Thymus (tissue), 11 donors: ENCODE measurements around the gene NRXN3. TPM values are rescaled to one million over a fixed set of nuclear protein-coding genes. Genes with fewer than 3 reads are reported as not detected.

Experiments used
- DNase-seq, 9 donors: peaks; one replicate each; pipeline ENCODE4 v3.0.0-alpha.2; 2013; ENCODE audit warnings: low spot score in 9 of 9, low read depth in 6 of 9, missing footprints in 1 of 9
- H3K27ac ChIP-seq, 2 donors: one replicate each; pipeline ENCODE4 v1.5.1; 2013; ENCODE audit warnings: control low read depth in 1 of 2, low read depth in 1 of 2, low read length in 1 of 2, mild to moderate bottlenecking in 1 of 2, moderate library complexity in 1 of 2
- H3K27me3 ChIP-seq, 2 donors: one replicate each; pipeline ENCODE4 v1.5.1; 2013; ENCODE audit warnings: low read length in 1 of 2; ENCODE audit not compliant: control insufficient read depth in 2 of 2, insufficient read depth in 1 of 2
- H3K36me3 ChIP-seq, 2 donors: one replicate each; pipeline ENCODE4 v1.5.1; 2013; ENCODE audit warnings: low read length in 1 of 2, mild to moderate bottlenecking in 1 of 2, moderate library complexity in 1 of 2; ENCODE audit not compliant: control insufficient read depth in 2 of 2, insufficient read depth in 2 of 2
- H3K4me1 ChIP-seq, 2 donors: one replicate each; pipeline ENCODE4 v1.5.1; 2013; ENCODE audit warnings: low read length in 2 of 2; ENCODE audit not compliant: control insufficient read depth in 2 of 2, insufficient read depth in 2 of 2
- H3K4me3 ChIP-seq, 2 donors: one replicate each; pipeline ENCODE4 v1.5.1; 2013; ENCODE audit warnings: low read length in 2 of 2, control low read depth in 1 of 2, mild to moderate bottlenecking in 1 of 2
- H3K9me3 ChIP-seq, 2 donors: one replicate each; pipeline ENCODE4 v1.5.1; 2013; ENCODE audit warnings: low read length in 1 of 2, mild to moderate bottlenecking in 1 of 2; ENCODE audit not compliant: control insufficient read depth in 2 of 2, insufficient read depth in 1 of 2
- WGBS: extraction: QIAGEN DNeasy Blood & Tissue Kit; methylation state at CpG from one replicate; pipeline ENCODE4 v1.1.7; 2013; 5-methylcytosine and 5-hydroxymethylcytosine counted together
- polyA plus RNA-seq: library from polyadenylated mRNA; stranded (reverse); fragments of 200-250 nt; gene quantifications from one replicate; pipeline ENCODE4 v1.2.3, GENCODE V29; 2013
- total RNA-seq: library from RNA; stranded (reverse); fragments of 120-200 nt; gene quantifications from one replicate; pipeline ENCODE4 v1.2.4, GENCODE V29; 2013
- donor health status: healthy.

Gene NRXN3
- total and polyA plus RNA-seq, 2 donors, result 1.5 to 3.7 TPM

DNA sequence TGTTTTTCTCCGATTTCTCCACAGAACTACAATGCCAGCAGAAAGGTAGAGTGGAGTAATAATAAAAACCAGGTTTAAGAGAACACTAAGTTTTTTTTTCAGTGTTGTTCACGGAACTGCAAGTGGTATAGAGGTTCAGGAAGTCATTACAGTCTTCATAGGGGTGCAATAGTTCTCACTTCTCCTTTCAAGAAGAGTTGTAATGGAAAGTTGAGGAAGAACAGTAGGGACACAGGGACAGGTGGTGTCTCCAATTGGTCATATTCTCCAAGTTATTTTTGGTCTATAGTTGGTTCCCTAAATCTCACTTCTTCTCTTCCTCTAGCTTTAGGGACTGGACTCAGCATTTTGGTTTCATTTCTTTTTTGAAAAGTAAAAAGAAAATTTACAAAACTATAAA, 894.0 kb downstream of the NRXN3 start:
- Histone ChIP-seq H3K9me3 (no peaks in the 10 kb centered on the region), H3K4me3 (no peak overlapping the region), H3K4me1 (no peaks in the 10 kb centered on the region), H3K27ac (no peak overlapping the region), H3K27me3 (no peaks in the 10 kb centered on the region), H3K36me3 (no peaks in the 10 kb centered on the region)
- WGBS, result 52% methylated on average over 2 of the region's 2 CpGs
- DNase-seq, result no peak

DNA sequence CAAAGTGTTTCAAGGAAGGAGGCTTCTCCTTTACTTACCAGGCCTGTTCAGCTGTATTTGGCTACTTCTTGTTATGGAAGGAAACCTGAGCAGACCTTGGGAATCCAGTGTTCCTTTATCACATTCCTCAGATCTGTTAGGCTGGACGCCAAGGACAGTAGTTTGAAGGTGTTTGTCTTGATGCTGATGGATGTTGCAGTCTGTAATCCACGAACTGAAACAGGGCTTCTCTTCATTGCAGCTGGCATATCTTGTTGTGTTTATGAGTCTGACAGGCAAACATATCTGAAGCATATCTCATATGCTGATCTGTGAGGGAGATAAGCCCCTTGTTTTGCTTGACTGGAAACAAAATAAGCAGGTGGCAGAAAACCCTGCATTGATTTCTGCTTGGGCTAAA, 904.3 kb downstream of the NRXN3 start:
- DNase-seq, result no peak
- Histone ChIP-seq H3K9me3 (no peaks in the 10 kb centered on the region), H3K4me1 (no peaks in the 10 kb centered on the region), H3K4me3 (no peak overlapping the region), H3K27ac (no peak overlapping the region), H3K27me3 (no peaks in the 10 kb centered on the region), H3K36me3 (no peaks in the 10 kb centered on the region)
- 58% methylated on average over 2 of the region's 2 CpGs for WGBS

GRCh38 chr14:79076428-79076827, 906.3 kb downstream of the NRXN3 start:
- H3K36me3 ChIP-seq, result no peaks in the 10 kb centered on the region
- H3K27me3 ChIP-seq, result no peaks in the 10 kb centered on the region
- H3K4me3 ChIP-seq, result no peak overlapping the region
- H3K27ac ChIP-seq, result no peak overlapping the region
- no peak for DNase-seq
- H3K4me1 ChIP-seq, result no peaks in the 10 kb centered on the region
- H3K9me3 ChIP-seq, result no peaks in the 10 kb centered on the region

DNA sequence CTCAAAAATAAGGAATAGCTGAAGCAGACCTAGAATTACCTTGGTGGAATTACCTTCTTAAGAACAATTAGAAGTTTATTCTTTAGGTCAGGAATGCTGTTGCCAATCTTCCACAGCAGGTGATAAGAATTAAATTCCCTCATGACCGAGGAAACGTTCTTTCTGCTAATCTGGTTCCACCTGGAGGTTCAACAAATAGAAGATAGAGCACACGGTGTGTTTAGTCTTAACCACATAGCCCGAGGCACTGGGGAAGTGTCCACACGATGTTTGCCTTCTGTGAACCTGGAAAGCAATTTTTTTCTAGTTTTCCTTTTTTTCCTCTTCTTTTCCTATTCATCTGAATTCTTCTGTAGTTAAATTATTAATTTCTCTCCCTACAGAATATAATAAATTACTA, 906.9 kb downstream of the NRXN3 start:
- Histone ChIP-seq H3K27me3 (no peaks in the 10 kb centered on the region), H3K36me3 (no peaks in the 10 kb centered on the region), H3K4me3 (no peak overlapping the region), H3K9me3 (no peaks in the 10 kb centered on the region), H3K4me1 (no peaks in the 10 kb centered on the region), H3K27ac (no peak overlapping the region)
- WGBS, result 87% methylated on average over 5 of the region's 5 CpGs
- DNase-seq, result no peak

GRCh38 chr14:79080040-79080439, 909.9 kb downstream of the NRXN3 start:
- 97% methylated on average over 1 of the region's 1 CpG for WGBS
- Histone ChIP-seq H3K4me1 (no peaks in the 10 kb centered on the region), H3K36me3 (no peaks in the 10 kb centered on the region), H3K4me3 (no peak overlapping the region), H3K27me3 (no peaks in the 10 kb centered on the region), H3K9me3 (no peaks in the 10 kb centered on the region), H3K27ac (no peak overlapping the region)
- no peak for DNase-seq

GRCh38 chr14:79082883-79083282, 912.7 kb downstream of the NRXN3 start:
- Histone ChIP-seq H3K4me3 (no peak overlapping the region), H3K27ac (no peak overlapping the region), H3K27me3 (no peaks in the 10 kb centered on the region), H3K4me1 (no peaks in the 10 kb centered on the region), H3K36me3 (no peaks in the 10 kb centered on the region), H3K9me3 (no peaks in the 10 kb centered on the region)
- WGBS, result 91% methylated on average over 2 of the region's 2 CpGs
- DNase-seq, result no peak

- no peak for DNase-seq
- WGBS, result 60% methylated on average over 4 of the region's 4 CpGs
- Histone ChIP-seq H3K36me3 (no peaks in the 10 kb centered on the region), H3K27ac (no peak overlapping the region), H3K9me3 (no peaks in the 10 kb centered on the region), H3K4me1 (no peaks in the 10 kb centered on the region), H3K27me3 (no peaks in the 10 kb centered on the region), H3K4me3 (no peak overlapping the region)
These were observed 913.2 kb downstream of the NRXN3 start for GRCh38 chr14:79083356-79083755.

DNA sequence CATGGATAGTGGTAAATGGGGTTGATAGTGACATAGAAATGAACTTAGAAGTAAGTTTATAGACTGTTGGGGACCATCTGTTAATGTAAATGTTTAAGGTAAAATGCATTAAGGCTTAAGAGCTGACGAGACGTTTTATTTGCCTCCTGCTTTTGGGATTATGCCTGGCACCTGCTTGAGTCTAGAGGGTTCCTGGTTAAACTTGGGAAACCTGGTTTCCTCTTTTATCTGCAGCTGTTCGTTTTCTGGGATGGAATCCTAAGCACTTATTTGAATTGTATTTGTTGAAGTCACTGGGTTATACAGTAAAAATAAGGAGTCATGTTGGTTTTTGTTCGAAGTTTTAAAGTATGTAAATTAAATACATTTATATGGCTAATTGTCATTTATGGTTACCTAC, 914.7 kb downstream of the NRXN3 start:
- WGBS, result 69% methylated on average over 4 of the region's 4 CpGs
- H3K4me3 ChIP-seq, result no peak overlapping the region
- no peaks in the 10 kb centered on the region for H3K27me3 ChIP-seq
- H3K27ac ChIP-seq, result no peak overlapping the region
- no peaks in the 10 kb centered on the region for H3K36me3 ChIP-seq
- no peaks in the 10 kb centered on the region for H3K9me3 ChIP-seq
- no peaks in the 10 kb centered on the region for H3K4me1 ChIP-seq
- DNase-seq, result no peak

- no peak for DNase-seq
- Histone ChIP-seq H3K4me1 (no peaks in the 10 kb centered on the region), H3K36me3 (no peaks in the 10 kb centered on the region), H3K27ac (no peak overlapping the region), H3K27me3 (no peaks in the 10 kb centered on the region), H3K9me3 (no peaks in the 10 kb centered on the region), H3K4me3 (no peak overlapping the region)
- 86% methylated on average over 3 of the region's 3 CpGs for WGBS
These were observed 919.4 kb downstream of the NRXN3 start for GRCh38 chr14:79089576-79089975.

DNA sequence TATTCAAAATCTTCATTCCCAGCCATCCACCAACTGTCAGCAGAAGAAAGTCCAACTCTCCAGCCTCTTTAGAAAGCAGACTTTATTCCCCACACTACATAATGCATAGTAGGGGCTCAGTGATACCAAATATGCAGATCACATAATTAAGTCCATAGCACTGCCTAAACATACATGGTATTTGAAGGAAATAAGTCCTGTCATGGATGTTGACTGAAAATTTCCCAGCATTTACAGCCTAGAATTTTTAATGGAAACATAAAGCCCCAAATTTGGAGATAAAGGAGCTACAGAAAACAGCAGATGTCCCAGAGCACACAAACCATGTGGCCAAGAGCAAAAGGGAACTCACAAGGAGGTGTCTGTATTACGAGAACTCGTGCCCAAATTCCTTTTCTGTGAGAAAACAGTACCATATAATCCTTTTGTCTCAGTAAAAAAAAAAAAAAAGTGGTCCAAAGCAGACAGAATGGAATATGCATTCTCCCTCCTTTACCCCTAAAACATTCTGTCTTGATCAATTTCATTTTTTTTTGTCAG, 920.5 kb downstream of the NRXN3 start:
- Histone ChIP-seq H3K36me3 (no peaks in the 10 kb centered on the region), H3K4me3 (no peak overlapping the region), H3K9me3 (no peaks in the 10 kb centered on the region), H3K27me3 (no peaks in the 10 kb centered on the region), H3K27ac (no peak overlapping the region), H3K4me1 (no peaks in the 10 kb centered on the region)
- WGBS, result 71% methylated on average over 2 of the region's 2 CpGs
- DNase-seq, result no peak
